Sigmoid colon (tissue), 7 donors: ENCODE data around the gene ANKRD52. TPM values are rescaled to one million over a fixed set of nuclear protein-coding genes. Genes with fewer than 3 reads are reported as not detected.

Experiments
- DNase-seq: peaks from one replicate; pipeline ENCODE4 v3.0.0-alpha.2; 2019
- H3K27ac ChIP-seq, 4 donors: fragments of 200-600 bp; sonication (generic); one replicate each; pipeline ENCODE4 v1.5.1; 2016 to 2019; ENCODE audit warnings: mild to moderate bottlenecking in 1 of 4
- H3K27me3 ChIP-seq, 3 donors: fragments of 200-600 bp; sonication (generic); one replicate each; pipeline ENCODE4 v1.5.1; 2019; ENCODE audit warnings: mild to moderate bottlenecking in 1 of 3
- H3K36me3 ChIP-seq, 4 donors: fragments of 200-600 bp; sonication (generic); one replicate each; pipeline ENCODE4 v1.5.1; 2016 to 2019
- H3K4me1 ChIP-seq, 4 donors: fragments of 200-600 bp; sonication (generic); one replicate each; pipeline ENCODE4 v1.5.1; 2017 to 2019
- H3K4me3 ChIP-seq, 4 donors: fragments of 200-600 bp; sonication (generic); one replicate each; pipeline ENCODE4 v1.5.1; 2017 to 2019; ENCODE audit warnings: mild to moderate bottlenecking in 2 of 4, moderate library complexity in 1 of 4
- H3K9me3 ChIP-seq, 4 donors: fragments of 200-600 bp in 3 of 4; sonication (generic) in 3 of 4; one replicate each; pipeline versions ENCODE4 v1.5.1 to v1.6.1; 2013 to 2019
- CTCF ChIP-seq, 4 experiments: fragments of 450-650 bp in 3 of 4; fragments of 200-600 bp in 1 of 4; IDR thresholded peaks; one replicate each; pipeline ENCODE4 v1.5.1; 2016 to 2019; ENCODE audit warnings: antibody characterized with exemption in 4 of 4, mild to moderate bottlenecking in 3 of 4, moderate library complexity in 2 of 4
- EP300 ChIP-seq, 4 donors: sonication (generic); formaldehyde crosslinking; IDR thresholded peaks; one replicate each; pipeline ENCODE4 v1.6.1; 2017; ENCODE audit warnings: antibody characterized with exemption in 4 of 4
- POLR2A ChIP-seq, 2 donors: fragments of 450-650 bp; IDR thresholded peaks; one replicate each; pipeline ENCODE4 v1.6.1; 2016; ENCODE audit warnings: antibody characterized with exemption in 2 of 2, mild to moderate bottlenecking in 2 of 2, moderate library complexity in 2 of 2
- POLR2AphosphoS5 ChIP-seq, 4 donors: sonication (generic); formaldehyde crosslinking; IDR thresholded peaks; one replicate each; pipeline ENCODE4 v1.6.1; 2017; ENCODE audit warnings: antibody characterized with exemption in 4 of 4
- WGBS, 2 donors: extraction: QIAGEN DNeasy Blood & Tissue Kit; methylation state at CpG; one replicate each; pipeline ENCODE4 v1.1.7; 2013; 5-methylcytosine and 5-hydroxymethylcytosine counted together
- intact Hi-C: fragments of 100-400 bp; cut with DNase I; formaldehyde crosslinking; loops from one replicate; pipeline ENCODE4 v1.15.1; 2023
- polyA plus RNA-seq, 3 donors: library from polyadenylated mRNA; stranded (reverse); fragments of 200-250 nt; gene quantifications; one replicate each; pipeline ENCODE4 v1.2.3, GENCODE V29; 2013
- total RNA-seq, 4 donors: library from RNA; depleted of rRNA; stranded (reverse); fragments of >200 nt; gene quantifications; one replicate each; pipeline ENCODE4 v1.1.0, GENCODE V29; 2016
- donor health status: healthy with polysubstance abuse.
- donor health status: Bipolar disorder and iron deficiency.
- donor health status: healthy.

The ANKRD52 gene
- total RNA-seq (10 to 100 TPM in 2 of 4 donors, 1 to 10 TPM in 2; 8.4 to 19.1 (median 10.5) TPM), polyA plus RNA-seq (10 to 100 TPM in 1 of 3 donors, 1 to 10 TPM in 2; 4.2 to 20.1 (median 6.7) TPM)

- 0% methylated on average over 78 of the region's 78 CpGs for WGBS, 2 donors
- Histone ChIP-seq H3K9me3 (no peaks in the 10 kb centered on the region), H3K27ac (peak within 1 kb of the TSS; percentile 90 to 96 (median 92)), H3K36me3 (peaks cover 4 to 32% (median 25%) of the 10 kb centered on the region in 4 donors), H3K4me3 (peak within 1 kb of the TSS; percentile 80 to 86 (median 82)), H3K27me3 (no peaks in the 10 kb centered on the region), H3K4me1 (peaks cover 0 to 28% (median 26%) of the 10 kb centered on the region in 4 donors)
- peak; percentile 87 for DNase-seq
- peak in 2 of 4 experiments; percentile 11 to 90 for TF ChIP-seq CTCF (IDR thresholded peaks at IDR 0.05)
- no peak for TF ChIP-seq EP300 (IDR thresholded peaks at IDR 0.05)
- no peak for TF ChIP-seq POLR2A (IDR thresholded peaks at IDR 0.05)
- TF ChIP-seq POLR2AphosphoS5 (IDR thresholded peaks at IDR 0.05), result peak in 2 of 4 donors; percentile 38 to 46
- intact Hi-C loops, result loop anchor here (2.0 to 5.0 kb wide), 2 partner anchors 43 to 66 kb away; partner anchors contain the start of gene CS
These were observed at the start of gene ANKRD52 for GRCh38 chr12:56258068-56258819. Gene ANKRD52 (minus strand): TSS chr12:56258384. CDS start chr12:56258269, 115 bp downstream.

- peaks cover 0 to 8% (median 0%) of the 10 kb centered on the region in 4 donors for H3K4me1 ChIP-seq
- peaks cover 4 to 72% (median 13%) of the 10 kb centered on the region in 4 donors for H3K36me3 ChIP-seq
These were observed 49.2 kb upstream of the ANKRD52 start for GRCh38 chr12:56307221-56307965.

GRCh38 chr12:56304872-56305590, 46.8 kb upstream of the ANKRD52 start:
- DNase-seq, result no peak
- no peak for TF ChIP-seq POLR2AphosphoS5 (IDR thresholded peaks at IDR 0.05)
- no peak for TF ChIP-seq POLR2A (IDR thresholded peaks at IDR 0.05)
- no peak for TF ChIP-seq EP300 (IDR thresholded peaks at IDR 0.05)
- WGBS, 2 donors, result 94 to 95% methylated on average over 8 of the region's 8 CpGs
- Histone ChIP-seq H3K4me1 (peaks cover 0 to 26% (median 11%) of the 10 kb centered on the region in 4 donors), H3K27ac (no peak overlapping the region), H3K36me3 (peaks cover 4 to 55% (median 8%) of the 10 kb centered on the region in 4 donors), H3K4me3 (no peak overlapping the region), H3K27me3 (no peaks in the 10 kb centered on the region), H3K9me3 (no peaks in the 10 kb centered on the region)
- intact Hi-C loops, result no loop called here

More at GRCh38 chr12:56307221-56307965, 49.2 kb upstream of the ANKRD52 start:
- 97 to 98% methylated on average over 7 of the region's 7 CpGs for WGBS, 2 donors
- Histone ChIP-seq H3K9me3 (no peaks in the 10 kb centered on the region), H3K27ac (no peak overlapping the region), H3K4me3 (no peak overlapping the region), H3K27me3 (no peaks in the 10 kb centered on the region)
- intact Hi-C loops, result no loop called here
- TF ChIP-seq POLR2A (IDR thresholded peaks at IDR 0.05) (no peak), CTCF (IDR thresholded peaks at IDR 0.05) (no peak), POLR2AphosphoS5 (IDR thresholded peaks at IDR 0.05) (no peak)
- DNase-seq, result no peak

GRCh38 chr12:56304276-56304675, 46.1 kb upstream of the ANKRD52 start:
- WGBS, 2 donors, result 87 to 97% methylated on average over 3 of the region's 3 CpGs
- Histone ChIP-seq H3K27ac (no peak overlapping the region), H3K27me3 (no peaks in the 10 kb centered on the region), H3K9me3 (no peaks in the 10 kb centered on the region), H3K4me3 (no peak overlapping the region), H3K4me1 (peaks cover 0 to 28% (median 13%) of the 10 kb centered on the region in 4 donors), H3K36me3 (peaks cover 4 to 47% (median 8%) of the 10 kb centered on the region in 4 donors)
- intact Hi-C loops, result no loop called here
- DNase-seq, result no peak
- TF ChIP-seq POLR2A (IDR thresholded peaks at IDR 0.05) (no peak), POLR2AphosphoS5 (IDR thresholded peaks at IDR 0.05) (no peak), CTCF (IDR thresholded peaks at IDR 0.05) (no peak), EP300 (IDR thresholded peaks at IDR 0.05) (no peak)
